ENCODE results near the gene CLK3.

DNA sequence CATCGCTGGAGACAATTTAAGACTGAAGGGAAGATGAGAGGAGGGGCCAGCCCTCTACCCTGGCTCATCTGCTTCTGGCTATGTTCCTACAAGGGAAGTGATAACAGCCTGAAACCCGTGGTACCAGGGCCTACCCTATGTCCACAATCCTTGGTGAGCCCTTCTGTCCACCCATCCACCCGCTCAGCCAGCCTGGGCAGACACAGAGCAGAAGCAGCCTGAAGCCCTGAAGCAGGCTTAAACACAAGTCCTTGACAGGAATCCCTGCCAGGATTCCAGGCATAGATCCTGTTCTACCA is 15.4 kb downstream of the CLK3 start:
- TF ChIP-seq, protein P1, sequence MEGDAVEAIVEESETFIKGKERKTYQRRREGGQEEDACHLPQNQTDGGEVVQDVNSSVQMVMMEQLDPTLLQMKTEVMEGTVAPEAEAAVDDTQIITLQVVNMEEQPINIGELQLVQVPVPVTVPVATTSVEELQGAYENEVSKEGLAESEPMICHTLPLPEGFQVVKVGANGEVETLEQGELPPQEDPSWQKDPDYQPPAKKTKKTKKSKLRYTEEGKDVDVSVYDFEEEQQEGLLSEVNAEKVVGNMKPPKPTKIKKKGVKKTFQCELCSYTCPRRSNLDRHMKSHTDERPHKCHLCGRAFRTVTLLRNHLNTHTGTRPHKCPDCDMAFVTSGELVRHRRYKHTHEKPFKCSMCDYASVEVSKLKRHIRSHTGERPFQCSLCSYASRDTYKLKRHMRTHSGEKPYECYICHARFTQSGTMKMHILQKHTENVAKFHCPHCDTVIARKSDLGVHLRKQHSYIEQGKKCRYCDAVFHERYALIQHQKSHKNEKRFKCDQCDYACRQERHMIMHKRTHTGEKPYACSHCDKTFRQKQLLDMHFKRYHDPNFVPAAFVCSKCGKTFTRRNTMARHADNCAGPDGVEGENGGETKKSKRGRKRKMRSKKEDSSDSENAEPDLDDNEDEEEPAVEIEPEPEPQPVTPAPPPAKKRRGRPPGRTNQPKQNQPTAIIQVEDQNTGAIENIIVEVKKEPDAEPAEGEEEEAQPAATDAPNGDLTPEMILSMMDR (IDR thresholded peaks at IDR 0.05; ENCODE audit: insufficient read depth, low read depth, low read length): no peak
- no peak for TF ChIP-seq EZH2 (IDR thresholded peaks at IDR 0.05; ENCODE audit: insufficient read depth, low read length)
